Vagina (tissue), 2 donors: ENCODE data around the gene LCMT1.

Experiments used
- CTCF ChIP-seq, 3 experiments: fragments of 450-650 bp in 2 of 3; fragments of 200-600 bp in 1 of 3; sonication (generic) in 1 of 3; IDR thresholded peaks; one replicate each; pipeline ENCODE4 v1.5.1; 2017 to 2019; ENCODE audit warnings: antibody characterized with exemption in 3 of 3, mild to moderate bottlenecking in 2 of 3, moderate library complexity in 2 of 3
- POLR2AphosphoS5 ChIP-seq, 2 donors: sonication (generic); formaldehyde crosslinking; IDR thresholded peaks; one replicate each; pipeline ENCODE4 v1.9.0; 2017; ENCODE audit warnings: antibody characterized with exemption in 2 of 2, mild to moderate bottlenecking in 2 of 2, low read depth in 1 of 2; ENCODE audit not compliant: insufficient read depth in 1 of 2

- no peak for TF ChIP-seq CTCF (IDR thresholded peaks at IDR 0.05)
- no peak for TF ChIP-seq POLR2AphosphoS5 (IDR thresholded peaks at IDR 0.05; ENCODE audit: insufficient read depth in 1 of 2, low read depth in 1 of 2)
Measured at GRCh38 chr16:25084797-25085196, 26.7 kb upstream of the LCMT1 start.
